ENCODE measurements around the gene SRRT.

DNA sequence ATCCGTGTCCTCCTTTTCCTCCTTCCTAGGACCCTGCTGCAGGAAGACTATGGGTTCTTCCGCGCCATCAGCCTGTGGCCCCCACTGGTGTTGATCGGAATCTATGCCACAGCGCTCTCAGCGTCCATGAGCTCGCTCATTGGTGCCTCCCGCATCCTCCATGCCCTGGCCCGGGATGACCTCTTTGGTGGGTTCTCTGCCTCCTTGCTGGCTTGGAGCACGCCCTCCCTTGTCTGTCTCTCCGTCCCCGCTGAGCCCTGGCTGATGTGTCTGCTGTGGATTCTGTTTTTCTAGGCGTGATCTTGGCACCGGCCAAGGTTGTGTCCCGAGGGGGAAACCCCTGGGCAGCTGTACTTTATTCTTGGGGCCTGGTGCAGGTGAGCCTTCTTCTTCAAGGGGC lies 15.0 kb upstream of the SRRT start:
- TF ChIP-seq RFX5 (IDR thresholded peaks at IDR 0.05; ENCODE audit: low read depth, low read length) (no peak), MXI1 (IDR thresholded peaks at IDR 0.05; ENCODE audit: borderline replicate concordance, low read depth, low read length) (no peak), MAZ (IDR thresholded peaks at IDR 0.05; ENCODE audit: borderline replicate concordance, low read depth, low read length) (no peak), SMC3 (IDR thresholded peaks at IDR 0.05; ENCODE audit: low read depth, low read length) (no peak), RAD21 (IDR thresholded peaks at IDR 0.05; ENCODE audit: low read length) (no peak), POLR2A (IDR thresholded peaks at IDR 0.05; ENCODE audit: low read depth, low read length) (no peak), RCOR1 (IDR thresholded peaks at IDR 0.05; ENCODE audit: insufficient replicate concordance, low read length) (no peak)
- TF ChIP-seq, protein P1, sequence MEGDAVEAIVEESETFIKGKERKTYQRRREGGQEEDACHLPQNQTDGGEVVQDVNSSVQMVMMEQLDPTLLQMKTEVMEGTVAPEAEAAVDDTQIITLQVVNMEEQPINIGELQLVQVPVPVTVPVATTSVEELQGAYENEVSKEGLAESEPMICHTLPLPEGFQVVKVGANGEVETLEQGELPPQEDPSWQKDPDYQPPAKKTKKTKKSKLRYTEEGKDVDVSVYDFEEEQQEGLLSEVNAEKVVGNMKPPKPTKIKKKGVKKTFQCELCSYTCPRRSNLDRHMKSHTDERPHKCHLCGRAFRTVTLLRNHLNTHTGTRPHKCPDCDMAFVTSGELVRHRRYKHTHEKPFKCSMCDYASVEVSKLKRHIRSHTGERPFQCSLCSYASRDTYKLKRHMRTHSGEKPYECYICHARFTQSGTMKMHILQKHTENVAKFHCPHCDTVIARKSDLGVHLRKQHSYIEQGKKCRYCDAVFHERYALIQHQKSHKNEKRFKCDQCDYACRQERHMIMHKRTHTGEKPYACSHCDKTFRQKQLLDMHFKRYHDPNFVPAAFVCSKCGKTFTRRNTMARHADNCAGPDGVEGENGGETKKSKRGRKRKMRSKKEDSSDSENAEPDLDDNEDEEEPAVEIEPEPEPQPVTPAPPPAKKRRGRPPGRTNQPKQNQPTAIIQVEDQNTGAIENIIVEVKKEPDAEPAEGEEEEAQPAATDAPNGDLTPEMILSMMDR (conservative IDR thresholded peaks at IDR 0.05; ENCODE audit: low read depth, low read length), result no peak
- TF ChIP-seq, protein P2, sequence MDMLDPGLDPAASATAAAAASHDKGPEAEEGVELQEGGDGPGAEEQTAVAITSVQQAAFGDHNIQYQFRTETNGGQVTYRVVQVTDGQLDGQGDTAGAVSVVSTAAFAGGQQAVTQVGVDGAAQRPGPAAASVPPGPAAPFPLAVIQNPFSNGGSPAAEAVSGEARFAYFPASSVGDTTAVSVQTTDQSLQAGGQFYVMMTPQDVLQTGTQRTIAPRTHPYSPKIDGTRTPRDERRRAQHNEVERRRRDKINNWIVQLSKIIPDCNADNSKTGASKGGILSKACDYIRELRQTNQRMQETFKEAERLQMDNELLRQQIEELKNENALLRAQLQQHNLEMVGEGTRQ (IDR thresholded peaks at IDR 0.05; ENCODE audit: low read depth, low read length), result no peak
